ENCODE results near the gene PARP12. TPM values are rescaled to one million over a fixed set of nuclear protein-coding genes. Genes with fewer than 3 reads are reported as not detected.

The PARP12 gene
- total and polyA plus RNA-seq, 8 donors = 10.8 to 34.8 (median 22.3) TPM

- FAIRE-seq (no peak), DNase-seq (no peak), ATAC-seq (no peak)
- 86 to 90% methylated on average over 10 of the region's 10 CpGs for WGBS, 2 donors
- TF ChIP-seq, protein P1, sequence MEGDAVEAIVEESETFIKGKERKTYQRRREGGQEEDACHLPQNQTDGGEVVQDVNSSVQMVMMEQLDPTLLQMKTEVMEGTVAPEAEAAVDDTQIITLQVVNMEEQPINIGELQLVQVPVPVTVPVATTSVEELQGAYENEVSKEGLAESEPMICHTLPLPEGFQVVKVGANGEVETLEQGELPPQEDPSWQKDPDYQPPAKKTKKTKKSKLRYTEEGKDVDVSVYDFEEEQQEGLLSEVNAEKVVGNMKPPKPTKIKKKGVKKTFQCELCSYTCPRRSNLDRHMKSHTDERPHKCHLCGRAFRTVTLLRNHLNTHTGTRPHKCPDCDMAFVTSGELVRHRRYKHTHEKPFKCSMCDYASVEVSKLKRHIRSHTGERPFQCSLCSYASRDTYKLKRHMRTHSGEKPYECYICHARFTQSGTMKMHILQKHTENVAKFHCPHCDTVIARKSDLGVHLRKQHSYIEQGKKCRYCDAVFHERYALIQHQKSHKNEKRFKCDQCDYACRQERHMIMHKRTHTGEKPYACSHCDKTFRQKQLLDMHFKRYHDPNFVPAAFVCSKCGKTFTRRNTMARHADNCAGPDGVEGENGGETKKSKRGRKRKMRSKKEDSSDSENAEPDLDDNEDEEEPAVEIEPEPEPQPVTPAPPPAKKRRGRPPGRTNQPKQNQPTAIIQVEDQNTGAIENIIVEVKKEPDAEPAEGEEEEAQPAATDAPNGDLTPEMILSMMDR (IDR thresholded peaks at IDR 0.05) = no peak
- intact Hi-C loops (cut with DNase I) = no loop called here
- Histone ChIP-seq H3K4me1 (no peaks in the 10 kb centered on the region), H3K27me3 (no peaks in the 10 kb centered on the region), H3K9me3 (no peaks in the 10 kb centered on the region), H3K36me3 (no peaks in the 10 kb centered on the region), H3K4me3 (no peak overlapping the region), H3K27ac (no peak overlapping the region)
Observed at GRCh38 chr7:139985811-139986210, 76.9 kb downstream of the PARP12 start.

DNA sequence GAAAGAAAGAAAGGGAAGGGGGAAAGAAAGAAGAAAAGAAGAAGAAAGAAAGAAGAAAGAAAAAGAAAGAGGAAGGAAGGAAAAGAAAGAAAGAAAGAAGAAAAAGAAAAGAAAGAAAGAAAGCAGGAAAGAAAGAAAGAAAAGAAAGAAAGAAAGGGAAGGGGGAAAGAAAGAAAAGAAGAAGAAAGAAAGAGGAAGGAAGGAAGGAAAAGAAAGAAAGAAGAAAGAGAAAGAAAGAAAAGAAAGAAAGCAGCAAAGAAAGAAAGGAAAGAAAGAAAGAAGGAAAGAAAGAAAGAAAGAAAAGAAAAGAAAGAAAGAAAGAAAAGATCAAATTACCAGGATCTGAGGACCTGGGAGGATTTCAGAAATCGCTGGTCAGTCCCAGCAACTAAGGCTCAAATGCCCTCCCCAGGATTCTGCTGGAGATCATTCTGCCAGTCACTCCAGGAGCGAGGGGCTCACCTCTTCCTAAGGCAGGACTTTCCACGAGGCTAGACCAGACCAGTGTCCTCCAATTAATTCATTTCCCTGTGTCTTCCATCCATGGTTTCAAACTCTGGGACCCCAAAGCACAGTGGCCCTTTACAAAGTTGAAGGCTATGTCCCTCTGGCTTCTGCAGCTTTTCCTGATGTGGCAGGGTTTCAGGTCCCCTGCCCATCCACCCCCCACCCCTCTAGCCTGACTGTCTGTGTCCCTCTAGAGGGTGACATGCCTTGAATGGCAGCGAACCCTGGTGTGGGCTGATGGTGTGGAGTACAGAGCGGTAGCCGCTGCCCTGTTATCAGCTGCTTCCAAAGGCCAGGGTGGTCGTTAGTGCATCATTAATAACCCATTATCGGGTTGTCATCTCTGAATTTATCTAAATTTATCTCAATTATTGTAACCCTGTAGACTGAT is 77.9 kb downstream of the PARP12 start:
- no peak for DNase-seq
- Histone ChIP-seq H3K4me1 (no peaks in the 10 kb centered on the region), H3K36me3 (no peaks in the 10 kb centered on the region), H3K27me3 (no peaks in the 10 kb centered on the region), H3K4me3 (no peak overlapping the region), H3K9me3 (no peaks in the 10 kb centered on the region), H3K27ac (no peak overlapping the region)
- intact Hi-C loops (cut with DNase I) = no loop called here
- TF ChIP-seq, protein P1 (IDR thresholded peaks at IDR 0.05) = no peak
- no peak for FAIRE-seq
- ATAC-seq = no peak
- 69 to 71% methylated on average over 8 of the region's 8 CpGs for WGBS, 2 donors

- Histone ChIP-seq H3K27me3 (no peaks in the 10 kb centered on the region), H3K9me3 (no peaks in the 10 kb centered on the region), H3K4me3 (no peak overlapping the region), H3K27ac (no peak overlapping the region), H3K36me3 (no peaks in the 10 kb centered on the region), H3K4me1 (no peaks in the 10 kb centered on the region)
- no peak for ATAC-seq
- intact Hi-C loops (cut with DNase I) = no loop called here
- 67 to 75% methylated on average over 9 of the region's 9 CpGs for WGBS, 2 donors
- FAIRE-seq = no peak
- no peak for DNase-seq
- TF ChIP-seq, protein P1 (IDR thresholded peaks at IDR 0.05) = no peak
Observed at GRCh38 chr7:139982927-139983920, 79.5 kb downstream of the PARP12 start.

DNA sequence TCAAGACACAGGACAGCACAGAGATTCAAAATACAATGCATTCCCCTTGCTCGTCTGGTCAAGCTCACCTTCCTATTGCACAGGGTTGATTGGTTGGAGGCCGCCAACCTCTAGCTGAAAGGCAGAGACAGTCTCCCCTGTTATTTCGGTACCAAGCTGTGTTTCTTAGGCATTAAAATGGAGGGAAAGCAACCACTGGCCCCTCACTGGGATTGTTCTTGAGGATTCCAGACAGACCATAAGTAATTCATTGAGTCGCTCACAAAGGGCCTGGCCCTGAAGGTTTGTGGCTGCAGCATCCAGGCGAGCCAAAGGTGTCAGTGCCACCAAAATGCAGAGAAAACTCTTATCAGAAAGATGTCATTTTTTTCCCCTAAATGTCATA is 81.2 kb downstream of the PARP12 start:
- Histone ChIP-seq H3K27ac (no peak overlapping the region), H3K4me3 (no peak overlapping the region), H3K36me3 (no peaks in the 10 kb centered on the region), H3K4me1 (no peaks in the 10 kb centered on the region), H3K27me3 (no peaks in the 10 kb centered on the region), H3K9me3 (no peaks in the 10 kb centered on the region)
- TF ChIP-seq, protein P1 (IDR thresholded peaks at IDR 0.05) = no peak
- no peak for DNase-seq
- intact Hi-C loops (cut with DNase I) = no loop called here
- FAIRE-seq = no peak
- ATAC-seq = no peak
- 93 to 99% methylated on average over 5 of the region's 5 CpGs for WGBS, 2 donors

Measured in pancreas (tissue), 10 donors.